PC-3 (cell line): ENCODE results near the gene SLC48A1. TPM values are rescaled to one million over a fixed set of nuclear protein-coding genes. Genes with fewer than 3 reads are reported as not detected.

ENCODE experiments used
- ATAC-seq: fragments of 200-7000 bp; cut with Tn5 transposase; 2 replicates; pipeline ENCODE4 v1.9.1; 2020; ENCODE audit warnings: mild to moderate bottlenecking, moderate library complexity
- BruUV-seq: library from RNA; stranded (reverse); fragments of 400-500 nt; replicated peaks from 2 replicates; lab custom pipeline; 2021; lab: Mats Ljungman, UMichigan
- CTCF ChIA-PET: fragments of 300-600 bp; sonication (Branson Sonifier 250); formaldehyde crosslinking; loops from one replicate; lab custom pipeline; 2022; ENCODE audit warnings: antibody characterized with exemption; lab: Charles Lee
- POLR2A ChIA-PET: fragments of 300-600 bp; sonication (Branson Sonifier 250); formaldehyde crosslinking; loops from one replicate; lab custom pipeline; 2022; ENCODE audit warnings: antibody characterized with exemption; ENCODE audit not compliant: unreplicated experiment; lab: Charles Lee
- DNase-seq: peaks from one replicate; pipeline ENCODE4 v3.0.0-alpha.2; 2015
- H2AFZ ChIP-seq: fragments of 300-600 bp; sonication (generic); 2 replicates; pipeline ENCODE4 v1.6.0; 2016; ENCODE audit warnings: antibody characterized with exemption, low read length
- H3F3A ChIP-seq: fragments of 300-600 bp; sonication (generic); one replicate; pipeline ENCODE4 v1.6.0; 2017; ENCODE audit warnings: antibody characterized with exemption, low read length, control low read depth, mild to moderate bottlenecking; ENCODE audit not compliant: unreplicated experiment
- H3K27ac ChIP-seq: fragments of 300-600 bp; sonication (generic); 2 replicates; pipeline ENCODE4 v1.5.1; 2016; ENCODE audit warnings: mild to moderate bottlenecking, low read length
- H3K27me3 ChIP-seq: fragments of 300-600 bp; sonication (generic); 2 replicates; pipeline ENCODE4 v1.6.1; 2016; ENCODE audit warnings: low read length, mixed read lengths
- H3K36me3 ChIP-seq: fragments of 300-600 bp; sonication (generic); 2 replicates; pipeline ENCODE4 v1.6.1; 2016; ENCODE audit warnings: low read depth, mixed run types, low read length, mixed read lengths
- H3K4me1 ChIP-seq: fragments of 300-600 bp; sonication (generic); 2 replicates; pipeline ENCODE4 v1.5.1; 2016; ENCODE audit warnings: low read length; ENCODE audit not compliant: insufficient read depth
- H3K4me2 ChIP-seq: fragments of 300-600 bp; sonication (generic); 2 replicates; pipeline ENCODE4 v1.6.0; 2016; ENCODE audit warnings: low read length
- H3K4me3 ChIP-seq: fragments of 300-600 bp; sonication (generic); 2 replicates; pipeline ENCODE4 v1.5.1; 2016; ENCODE audit warnings: mild to moderate bottlenecking, low read length, mixed read lengths
- H3K79me2 ChIP-seq: fragments of 300-600 bp; sonication (generic); 2 replicates; pipeline ENCODE4 v1.6.1; 2017; ENCODE audit warnings: low read length, mixed read lengths
- H3K9ac ChIP-seq: fragments of 300-600 bp; sonication (generic); 2 replicates; pipeline ENCODE4 v1.6.0; 2016; ENCODE audit warnings: mild to moderate bottlenecking, low read length
- H3K9me2 ChIP-seq: fragments of 300-600 bp; sonication (generic); replicated peaks from 2 replicates; pipeline ENCODE4 v1.6.1; 2016; ENCODE audit warnings: mixed run types, low read length, mixed read lengths
- H3K9me3 ChIP-seq: fragments of 300-600 bp; sonication (generic); 2 replicates; pipeline ENCODE4 v1.6.1; 2016; ENCODE audit warnings: low read length, mixed read lengths
- H4K20me1 ChIP-seq: fragments of 300-600 bp; sonication (generic); 2 replicates; pipeline ENCODE4 v1.6.1; 2016; ENCODE audit warnings: low read length, mixed read lengths
- CTCF ChIP-seq: fragments of 300-600 bp; sonication (generic); conservative IDR thresholded peaks from 2 replicates; pipeline ENCODE4 v1.5.1; 2017; ENCODE audit warnings: antibody characterized with exemption, low read depth, mild to moderate bottlenecking, low read length
- EZH2 ChIP-seq: fragments of 300-600 bp; sonication (generic); IDR thresholded peaks from one replicate; pipeline ENCODE4 v1.6.1; 2017; ENCODE audit warnings: antibody characterized with exemption, mild to moderate bottlenecking, low read length; ENCODE audit not compliant: unreplicated experiment
- EZH2phosphoT487 ChIP-seq: fragments of 300-600 bp; sonication (generic); IDR thresholded peaks from 2 replicates; pipeline ENCODE4 v1.6.1; 2018; ENCODE audit warnings: mild to moderate bottlenecking, antibody characterized with exemption, low read length, borderline replicate concordance
- intact Hi-C: fragments of 100-400 bp; cut with micrococcal nuclease; formaldehyde crosslinking; loops from 2 replicates; pipeline ENCODE4 v1.9.0; 2023
- total RNA-seq: library from RNA; depleted of rRNA; stranded (reverse); fragments of >200 nt; gene quantifications from 2 replicates; pipeline ENCODE4 v1.2.3, GENCODE V29; 2014

The SLC48A1 gene
- total RNA-seq, 1 experiment from 2014 or later, result 21.4 TPM

- H4K20me1 ChIP-seq, result no peaks in the 10 kb centered on the region
- CTCF ChIA-PET, result no interaction called here
These were observed 38.1 kb upstream of the SLC48A1 start for GRCh38 chr12:47734725-47735480.

GRCh38 chr12:47735649-47736048, 37.4 kb upstream of the SLC48A1 start:
- Histone ChIP-seq H3K27me3 (no peaks in the 10 kb centered on the region), H3F3A (no peaks in the 10 kb centered on the region), H3K9ac (no peak overlapping the region), H3K9me2 (no peaks in the 10 kb centered on the region), H4K20me1 (no peaks in the 10 kb centered on the region), H3K9me3 (no peaks in the 10 kb centered on the region), H3K27ac (no peak overlapping the region), H3K4me2 (no peak overlapping the region), H3K36me3 (no peaks in the 10 kb centered on the region), H3K79me2 (no peaks in the 10 kb centered on the region), H3K4me3 (no peak overlapping the region), H2AFZ (no peak overlapping the region), H3K4me1 (peaks cover 8% of the 10 kb centered on the region)
- TF ChIP-seq EZH2 (no peak), EZH2phosphoT487 (no peak), CTCF (no peak)
- BruUV-seq, result no TSS peak
- intact Hi-C loops, result no loop called here
- DNase-seq, result no peak
- ATAC-seq, result no peak
- ChIA-PET CTCF (no interaction called here), POLR2A (no interaction called here)

More at GRCh38 chr12:47734725-47735480, 38.1 kb upstream of the SLC48A1 start:
- Histone ChIP-seq H2AFZ (no peak overlapping the region), H3F3A (no peaks in the 10 kb centered on the region), H3K9ac (no peak overlapping the region), H3K9me2 (no peaks in the 10 kb centered on the region), H3K27me3 (no peaks in the 10 kb centered on the region), H3K36me3 (no peaks in the 10 kb centered on the region), H3K79me2 (no peaks in the 10 kb centered on the region), H3K9me3 (no peaks in the 10 kb centered on the region), H3K4me2 (no peak overlapping the region), H3K4me3 (no peak overlapping the region), H3K27ac (no peak overlapping the region), H3K4me1 (peaks cover 15% of the 10 kb centered on the region)
- no peak for ATAC-seq
- BruUV-seq, result no TSS peak
- POLR2A ChIA-PET, result no interaction called here
- TF ChIP-seq CTCF (no peak), EZH2 (no peak), EZH2phosphoT487 (no peak)
- intact Hi-C loops, result no loop called here
- no peak for DNase-seq

GRCh38 chr12:47736216-47736615, 36.8 kb upstream of the SLC48A1 start:
- Histone ChIP-seq H3K4me2 (no peak overlapping the region), H3F3A (no peaks in the 10 kb centered on the region), H3K27ac (no peak overlapping the region), H3K79me2 (no peaks in the 10 kb centered on the region), H3K9me3 (no peaks in the 10 kb centered on the region), H3K9ac (no peak overlapping the region), H3K4me1 (peaks cover 7% of the 10 kb centered on the region; the same call in 1 of the 2 replicates), H3K9me2 (no peaks in the 10 kb centered on the region), H3K36me3 (no peaks in the 10 kb centered on the region), H3K27me3 (no peaks in the 10 kb centered on the region), H4K20me1 (no peaks in the 10 kb centered on the region), H3K4me3 (no peak overlapping the region), H2AFZ (no peak overlapping the region)
- ATAC-seq, result no peak
- CTCF ChIA-PET, result no interaction called here
- no peak for DNase-seq
- TF ChIP-seq CTCF (no peak), EZH2 (no peak), EZH2phosphoT487 (no peak)
- BruUV-seq, result no TSS peak
- intact Hi-C loops, result no loop called here
- POLR2A ChIA-PET, result no interaction called here
